ENCODE results near the gene UPK3BL1.
"Not testable (repeated sequence)": the region's sequence is repeated elsewhere in the genome, so short reads cannot be mapped to it uniquely, and the experiment has no call there.

GRCh38 chr7:102604431-102605145, 38.0 kb downstream of the UPK3BL1 start:
- TF ChIP-seq, protein P1, sequence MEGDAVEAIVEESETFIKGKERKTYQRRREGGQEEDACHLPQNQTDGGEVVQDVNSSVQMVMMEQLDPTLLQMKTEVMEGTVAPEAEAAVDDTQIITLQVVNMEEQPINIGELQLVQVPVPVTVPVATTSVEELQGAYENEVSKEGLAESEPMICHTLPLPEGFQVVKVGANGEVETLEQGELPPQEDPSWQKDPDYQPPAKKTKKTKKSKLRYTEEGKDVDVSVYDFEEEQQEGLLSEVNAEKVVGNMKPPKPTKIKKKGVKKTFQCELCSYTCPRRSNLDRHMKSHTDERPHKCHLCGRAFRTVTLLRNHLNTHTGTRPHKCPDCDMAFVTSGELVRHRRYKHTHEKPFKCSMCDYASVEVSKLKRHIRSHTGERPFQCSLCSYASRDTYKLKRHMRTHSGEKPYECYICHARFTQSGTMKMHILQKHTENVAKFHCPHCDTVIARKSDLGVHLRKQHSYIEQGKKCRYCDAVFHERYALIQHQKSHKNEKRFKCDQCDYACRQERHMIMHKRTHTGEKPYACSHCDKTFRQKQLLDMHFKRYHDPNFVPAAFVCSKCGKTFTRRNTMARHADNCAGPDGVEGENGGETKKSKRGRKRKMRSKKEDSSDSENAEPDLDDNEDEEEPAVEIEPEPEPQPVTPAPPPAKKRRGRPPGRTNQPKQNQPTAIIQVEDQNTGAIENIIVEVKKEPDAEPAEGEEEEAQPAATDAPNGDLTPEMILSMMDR (IDR thresholded peaks at IDR 0.05; ENCODE audit: insufficient read depth, low read length) = not testable (repeated sequence)
- TF ChIP-seq GABPA, POLR2AphosphoS5 (IDR thresholded peaks at IDR 0.05; ENCODE audit: low read depth): not testable (repeated sequence)
